Activated CD4-positive, alpha-beta T cell treated with anti-CD3 and anti-CD28 coated beads, Interleukin-2, amount 50 U/mL, for 24 hours (primary cell): ENCODE results near the gene RET.

Source experiments
- DNase-seq, 2 donors: peaks; one replicate each; pipeline ENCODE4 v3.0.0-alpha.2; 2020; ENCODE audit warnings: low read depth in 1 of 2, low spot score in 1 of 2

The RET gene

DNA sequence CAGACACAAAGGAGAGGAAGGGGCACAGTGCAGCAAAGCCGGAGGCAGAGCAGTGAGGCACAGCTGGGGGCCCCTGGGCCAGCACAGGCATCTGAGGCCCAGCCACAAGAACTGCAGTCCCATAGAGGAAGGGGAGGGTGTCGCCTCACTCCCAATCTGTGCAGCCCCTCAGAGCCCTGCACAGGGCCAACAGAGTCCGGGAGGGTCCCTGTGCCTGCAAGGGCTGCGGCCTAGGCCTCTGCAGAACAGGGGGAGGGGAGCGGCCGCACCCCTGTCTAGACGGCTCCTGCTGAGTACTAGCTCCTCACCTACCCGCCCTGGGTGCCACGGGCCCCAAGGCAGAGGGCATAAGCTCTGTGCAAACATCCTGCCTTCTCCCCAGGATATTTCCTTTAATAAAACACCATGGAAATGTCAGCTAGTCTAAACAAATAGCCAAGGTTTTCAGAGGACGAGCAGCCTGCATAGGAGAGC, 32.4 kb upstream of the RET start:
- DNase-seq = no peak

DNA sequence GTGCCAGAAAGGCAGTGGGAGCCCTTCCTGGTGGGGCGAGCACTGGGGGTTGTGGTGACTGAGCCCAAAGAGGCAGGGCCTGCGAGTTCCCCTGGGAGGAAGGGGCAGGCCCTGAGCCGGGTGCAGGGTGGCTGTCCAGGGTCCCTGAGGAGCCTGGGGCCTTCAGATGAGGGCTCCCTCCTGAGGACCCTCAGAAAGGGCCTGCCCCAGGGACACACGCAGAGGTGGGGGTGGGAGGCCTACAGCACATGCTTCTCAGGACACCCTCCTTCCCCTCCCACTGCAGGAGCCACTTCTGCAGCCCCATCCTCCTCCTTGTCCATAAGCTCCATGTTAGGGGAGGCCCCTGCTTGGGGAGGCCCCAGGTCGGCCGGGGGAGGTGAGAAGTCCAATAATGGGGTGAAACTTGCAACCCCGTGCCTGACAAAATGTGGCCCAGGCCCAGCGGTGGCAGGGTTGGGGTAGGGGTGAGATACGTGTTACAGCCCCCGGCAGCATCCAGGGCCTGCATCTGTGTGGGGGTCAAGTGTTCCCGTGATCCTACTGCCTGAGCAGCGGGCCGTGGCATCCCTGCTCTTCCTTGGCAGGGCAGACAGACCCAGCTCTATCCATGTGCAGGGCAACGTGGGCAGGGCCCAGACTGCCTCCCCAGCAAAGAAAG, 31.8 kb upstream of the RET start:
- no peak for DNase-seq

DNA sequence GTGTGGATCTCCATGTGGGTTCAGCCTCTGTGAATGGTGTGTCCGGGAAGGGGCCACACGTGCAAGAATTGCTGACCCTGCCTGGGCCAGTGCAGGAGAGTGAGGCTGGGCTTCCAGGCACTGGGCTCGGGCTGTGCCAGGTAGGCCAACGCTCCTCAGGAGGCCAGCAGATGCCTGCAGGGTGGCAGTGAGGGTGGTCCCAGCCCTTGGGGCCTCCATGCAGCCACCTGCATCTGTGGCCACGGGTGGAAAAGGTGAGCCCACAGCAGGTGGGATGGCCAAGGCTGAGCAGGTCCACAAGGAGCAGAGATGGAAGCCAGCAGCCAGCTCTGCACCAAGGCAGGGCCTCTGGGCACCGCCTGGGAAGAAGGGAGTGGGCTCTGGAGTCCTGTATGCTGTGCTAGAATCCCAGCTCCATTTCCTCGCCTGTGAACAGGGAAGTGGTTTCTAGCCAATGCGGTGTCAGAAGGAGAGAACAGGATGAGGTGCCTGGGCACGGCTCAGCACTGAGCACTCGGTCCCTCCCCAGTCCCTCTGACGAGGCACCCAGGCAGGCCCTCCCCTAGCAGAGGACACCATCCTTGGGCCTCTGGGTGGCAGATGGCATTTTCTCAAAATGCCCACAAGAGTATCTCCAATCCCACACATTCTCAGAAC, 31.1 kb upstream of the RET start:
- DNase-seq = no peak

DNA sequence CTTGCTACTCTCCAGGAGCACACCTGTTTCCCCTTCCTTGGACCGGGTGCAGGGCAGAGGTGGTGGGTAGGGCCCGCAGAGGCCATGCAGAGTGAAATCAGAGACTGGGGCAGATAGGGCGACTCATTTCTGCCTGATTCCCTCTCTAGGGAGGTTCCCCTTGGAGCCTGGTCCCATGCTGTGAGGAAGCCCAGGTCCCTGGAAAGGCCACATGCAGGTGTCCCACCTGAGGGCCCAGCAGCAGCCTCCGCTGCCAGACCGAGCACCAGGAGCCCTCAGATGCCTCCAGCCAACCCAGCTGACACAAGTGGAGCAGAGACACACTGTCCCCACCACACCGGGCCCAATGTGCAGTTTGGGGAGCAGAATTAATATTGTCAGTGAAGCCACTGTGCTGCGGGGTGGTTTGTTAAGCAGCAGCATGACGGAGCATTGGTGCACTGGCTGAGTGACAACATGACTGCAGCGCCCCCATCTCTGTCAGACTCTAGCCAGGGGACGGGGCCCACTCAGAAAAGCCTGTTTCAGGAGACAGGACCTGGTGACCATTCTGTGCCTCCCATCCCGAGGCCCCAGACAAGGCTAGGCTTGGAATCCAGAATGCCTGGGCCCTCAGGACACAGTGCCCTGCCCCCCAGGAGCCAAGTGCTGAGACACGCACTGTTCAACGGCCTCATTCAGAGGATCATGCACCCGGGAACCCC, 30.4 kb upstream of the RET start:
- no peak for DNase-seq

DNA sequence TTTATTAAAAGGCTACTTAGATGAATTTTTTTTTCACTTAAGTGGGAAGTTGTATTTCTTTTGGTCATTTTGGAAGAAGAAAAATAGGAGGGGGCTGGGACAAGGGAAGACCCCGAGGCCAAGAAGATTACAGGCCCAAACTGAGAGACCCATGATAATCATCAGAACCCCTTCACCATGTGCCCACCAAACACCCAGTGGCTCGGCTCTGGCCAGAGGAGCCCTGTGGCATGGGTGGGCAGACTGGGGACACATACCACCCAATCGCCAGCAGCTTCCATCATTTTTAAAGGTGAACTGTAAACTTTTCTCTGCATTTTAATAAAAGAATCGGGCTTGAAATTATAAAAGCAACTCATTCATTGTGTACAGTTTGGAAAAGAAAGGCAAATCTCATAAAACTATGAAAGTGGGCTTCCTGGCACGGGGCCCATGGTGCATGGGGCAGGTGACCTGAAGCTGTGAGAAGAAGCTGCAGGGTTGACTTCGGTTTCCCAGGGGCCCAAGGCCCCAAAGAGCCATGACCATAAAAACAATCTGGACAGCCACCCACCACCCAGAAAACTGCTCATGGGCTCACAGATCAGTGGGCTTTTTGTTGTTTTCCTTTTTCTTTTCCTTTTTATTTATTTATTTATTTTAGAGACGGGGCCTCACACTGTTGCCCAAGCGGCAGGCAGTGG, 29.4 kb upstream of the RET start:
- DNase-seq = no peak

DNA sequence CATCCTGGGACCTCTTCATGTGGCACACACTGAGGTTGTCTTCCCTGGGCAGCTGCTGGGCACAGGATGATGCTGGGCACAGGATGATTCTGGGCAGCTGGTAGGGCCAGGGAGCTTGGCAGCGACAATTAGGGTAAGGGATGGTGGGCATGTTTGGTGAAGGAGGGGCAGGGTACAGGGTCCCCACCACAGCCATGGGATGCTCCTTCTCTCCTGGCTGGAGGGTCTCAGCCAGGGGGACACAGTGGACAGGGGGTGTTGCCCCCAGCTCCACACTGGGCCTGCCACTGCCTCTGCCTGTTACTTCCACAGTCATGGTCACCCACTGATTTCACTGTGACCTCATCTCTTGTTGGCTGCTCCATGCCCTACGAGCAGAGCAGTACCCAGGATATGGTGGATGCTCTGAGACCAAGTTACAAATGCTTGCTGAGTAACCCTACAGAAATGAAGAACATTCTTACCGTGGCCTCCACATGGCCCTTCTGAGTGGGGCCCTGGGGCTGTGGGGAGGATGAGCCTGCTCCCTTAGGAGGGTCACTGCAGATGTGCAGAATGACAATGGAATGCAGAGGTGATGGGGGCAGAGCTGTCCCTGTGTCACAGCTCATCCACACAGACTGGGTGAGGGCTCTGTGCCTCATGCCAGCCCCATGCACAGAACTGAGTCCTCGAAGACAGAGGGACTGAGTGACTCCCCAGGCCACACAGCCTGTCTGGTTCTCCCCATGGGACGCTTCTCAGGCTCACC, 28.4 kb upstream of the RET start:
- no peak for DNase-seq

DNA sequence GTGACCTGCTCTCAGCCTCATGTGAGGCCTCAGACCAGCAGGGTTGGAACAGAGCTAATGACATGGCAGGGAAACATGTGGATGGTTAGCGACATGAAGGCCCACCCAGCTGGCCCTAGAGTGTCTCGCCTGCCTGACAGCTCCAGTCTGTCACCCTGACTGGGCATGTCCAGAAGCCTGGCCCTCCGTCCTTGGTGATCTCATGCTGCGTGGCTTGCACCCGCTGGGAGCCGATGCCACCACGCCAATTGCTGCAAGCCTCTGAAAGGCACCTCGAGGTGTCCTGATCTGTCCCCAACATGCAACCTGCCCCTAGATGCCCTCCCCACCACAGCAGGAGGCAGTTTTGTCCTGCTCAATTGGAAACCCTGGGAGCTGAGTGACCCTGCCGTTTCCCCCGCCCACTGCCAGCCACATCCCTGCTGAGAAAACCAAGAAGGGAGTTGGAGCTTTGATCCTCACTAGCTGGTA, 27.8 kb upstream of the RET start:
- no peak for DNase-seq

DNA sequence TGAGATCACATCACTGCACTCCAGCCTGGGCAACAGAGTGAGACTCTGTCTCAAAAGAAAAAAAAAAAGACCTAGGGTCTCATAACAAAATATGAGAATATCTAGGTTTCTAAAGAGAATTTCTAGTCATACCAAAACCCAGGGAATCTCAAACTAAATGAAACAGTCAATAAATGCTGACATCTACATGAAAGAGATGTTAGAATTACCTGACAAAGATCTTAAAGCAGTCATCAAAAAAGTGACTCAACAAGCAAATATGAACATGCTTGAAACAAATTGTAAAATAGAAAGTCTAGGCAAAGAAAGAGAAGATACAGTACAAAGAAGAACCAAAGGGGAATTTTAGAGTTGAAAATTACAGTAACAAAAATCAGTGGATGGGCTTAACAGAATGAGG, 26.9 kb upstream of the RET start:
- DNase-seq = no peak

DNA sequence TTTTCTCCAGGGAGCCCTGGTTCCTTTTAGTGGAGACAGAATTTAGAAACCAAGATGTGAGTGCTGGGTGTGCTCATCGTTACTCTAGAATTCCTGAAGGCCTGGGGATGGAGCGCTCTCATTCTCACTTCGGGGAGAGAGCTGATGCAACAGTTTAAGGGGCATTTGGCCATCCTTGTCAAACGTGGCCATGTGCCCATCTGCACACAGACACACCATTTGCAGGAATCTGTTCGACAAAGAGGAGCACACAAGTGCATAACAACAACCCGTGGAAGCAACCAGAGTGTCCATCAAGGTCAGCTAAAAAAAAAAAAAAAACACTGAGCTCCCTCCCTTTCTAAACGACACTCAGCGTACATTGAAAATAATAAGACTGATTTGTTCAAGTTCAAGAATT, 23.0 kb upstream of the RET start:
- no peak for DNase-seq

DNA sequence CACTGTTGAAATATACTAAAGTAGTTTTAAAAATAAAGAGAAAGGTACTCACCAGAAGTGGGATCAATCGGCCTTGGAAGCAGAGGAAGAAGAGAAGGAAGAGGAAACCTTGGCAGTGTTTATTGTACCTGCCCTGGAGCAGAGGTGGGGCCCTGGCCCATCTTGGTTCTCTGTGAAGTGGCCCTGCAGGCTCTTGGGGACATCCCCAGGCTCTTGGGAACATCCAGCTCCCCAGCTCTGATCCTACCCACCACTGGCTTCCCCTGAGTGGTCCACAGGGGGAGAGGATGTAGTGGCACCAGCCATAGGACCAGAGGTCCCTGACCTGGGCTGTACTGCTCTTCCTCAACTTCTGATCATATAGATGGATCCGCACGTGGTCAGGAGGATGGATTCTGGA, 22.3 kb upstream of the RET start:
- no peak for DNase-seq

DNA sequence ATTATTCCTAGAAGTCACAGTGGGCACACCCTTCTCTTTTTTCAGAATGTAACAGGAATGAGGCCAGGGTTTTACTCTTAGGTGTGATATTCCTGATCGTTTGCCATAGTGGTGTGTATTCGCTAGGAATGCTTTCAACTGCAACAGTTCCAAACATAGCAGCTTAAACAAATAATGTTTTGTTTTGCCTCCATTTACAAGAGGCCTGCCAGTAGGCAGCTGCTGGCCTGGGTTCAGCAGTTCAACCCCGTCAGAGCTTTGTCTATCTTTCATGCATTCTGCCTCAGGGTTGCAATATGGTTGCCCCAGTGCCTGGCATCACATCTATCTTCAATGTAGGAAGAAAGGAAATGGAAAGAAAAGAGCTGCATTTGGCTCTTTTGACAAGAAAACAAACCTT, 21.7 kb upstream of the RET start:
- no peak for DNase-seq

DNA sequence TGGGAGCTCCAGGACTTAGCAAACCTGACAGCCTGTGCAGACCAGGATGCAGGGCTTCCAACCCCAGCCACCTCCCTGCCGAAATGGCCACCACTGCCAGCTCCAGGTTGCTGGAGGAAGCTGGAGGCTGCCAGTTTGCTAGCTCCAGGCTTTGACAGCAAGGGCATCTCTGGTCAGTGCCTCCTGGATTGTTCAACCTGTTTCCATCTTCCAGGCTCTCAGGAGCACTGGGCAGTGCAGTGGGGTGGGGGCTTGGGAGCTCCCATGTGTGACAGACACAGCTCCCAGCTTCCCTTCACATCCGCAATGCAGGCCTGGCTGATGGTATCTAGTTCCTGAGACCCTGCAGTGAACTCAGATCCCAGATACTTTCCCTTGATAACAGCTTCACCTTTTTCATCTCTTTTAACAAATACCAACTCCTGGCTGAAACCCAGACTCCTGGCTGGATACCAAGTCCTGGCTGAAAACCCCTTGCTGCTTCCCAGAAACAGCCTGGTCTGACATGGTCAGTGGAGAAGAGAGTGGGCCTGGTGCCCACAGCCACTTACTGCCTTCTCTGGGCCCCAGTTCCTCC, 20.8 kb upstream of the RET start:
- no peak for DNase-seq

DNA sequence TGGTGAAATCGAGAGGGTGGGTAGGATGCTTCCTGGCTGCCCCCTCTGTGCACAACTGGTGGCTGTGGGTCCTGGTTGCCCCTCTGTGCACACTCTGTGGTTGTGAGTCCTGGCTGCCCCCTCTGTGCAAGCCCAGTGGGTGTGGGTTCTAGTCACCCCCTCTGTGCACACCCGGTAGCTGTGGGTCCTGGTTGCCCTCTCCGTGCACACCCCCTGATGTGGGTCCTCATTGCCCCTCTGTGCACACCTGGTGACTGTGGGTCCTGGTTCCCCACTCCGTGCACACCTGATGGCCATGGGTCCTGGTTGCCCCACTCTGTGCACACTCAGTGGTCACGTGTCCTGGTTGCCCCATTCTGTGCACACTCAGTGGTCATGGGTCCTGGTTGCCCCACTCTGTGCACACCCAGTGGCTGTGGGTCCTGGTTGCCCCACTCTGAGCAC, 20.3 kb upstream of the RET start:
- DNase-seq = no peak

DNA sequence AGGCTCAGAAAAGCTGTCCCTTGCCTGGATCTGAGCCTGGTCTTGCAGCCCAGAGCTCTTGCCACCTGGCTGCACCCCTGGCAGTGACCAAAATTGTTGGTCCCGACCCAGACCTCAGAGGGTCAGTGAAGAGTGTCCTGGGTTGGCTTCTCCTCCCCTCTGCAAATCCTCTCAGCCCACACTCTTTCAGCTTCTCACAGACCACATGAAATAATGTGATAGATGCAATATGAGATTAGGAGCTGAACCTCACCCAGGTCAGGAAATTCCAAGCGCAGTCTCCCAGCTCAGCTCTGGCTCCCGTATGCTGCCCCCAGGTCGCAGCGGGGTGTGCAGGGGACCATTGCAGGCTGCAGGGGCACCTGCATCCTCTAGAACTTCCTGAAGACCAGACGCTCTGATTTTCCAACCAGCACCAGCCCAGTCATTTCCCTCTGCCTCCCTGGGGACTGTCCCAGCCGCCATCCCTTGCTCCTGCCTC, 19.6 kb upstream of the RET start:
- DNase-seq = no peak

DNA sequence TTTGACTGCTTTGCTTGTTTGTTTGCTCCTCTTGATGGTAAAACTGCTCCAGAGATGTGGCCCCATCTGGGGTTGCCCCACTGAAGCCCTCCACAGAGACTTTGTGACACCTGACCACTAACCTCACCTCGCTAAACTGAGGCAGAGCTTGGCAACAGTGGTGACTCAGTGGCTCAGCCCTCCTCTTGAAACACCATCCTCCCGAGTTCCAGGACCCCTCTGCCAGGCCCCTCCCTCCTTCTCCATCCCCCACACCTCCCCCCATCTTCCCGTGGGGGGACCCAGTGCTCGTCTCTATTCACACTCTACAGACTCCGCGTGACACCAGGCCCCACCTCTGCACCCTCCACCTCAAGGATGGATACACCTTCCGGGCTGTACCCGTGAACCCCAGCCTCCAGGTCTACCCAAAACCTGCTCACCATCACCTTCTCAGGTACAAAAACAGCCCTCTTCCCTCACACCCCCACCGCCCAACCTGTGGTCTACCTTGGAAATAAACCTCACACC, 19.0 kb upstream of the RET start:
- DNase-seq = no peak

DNA sequence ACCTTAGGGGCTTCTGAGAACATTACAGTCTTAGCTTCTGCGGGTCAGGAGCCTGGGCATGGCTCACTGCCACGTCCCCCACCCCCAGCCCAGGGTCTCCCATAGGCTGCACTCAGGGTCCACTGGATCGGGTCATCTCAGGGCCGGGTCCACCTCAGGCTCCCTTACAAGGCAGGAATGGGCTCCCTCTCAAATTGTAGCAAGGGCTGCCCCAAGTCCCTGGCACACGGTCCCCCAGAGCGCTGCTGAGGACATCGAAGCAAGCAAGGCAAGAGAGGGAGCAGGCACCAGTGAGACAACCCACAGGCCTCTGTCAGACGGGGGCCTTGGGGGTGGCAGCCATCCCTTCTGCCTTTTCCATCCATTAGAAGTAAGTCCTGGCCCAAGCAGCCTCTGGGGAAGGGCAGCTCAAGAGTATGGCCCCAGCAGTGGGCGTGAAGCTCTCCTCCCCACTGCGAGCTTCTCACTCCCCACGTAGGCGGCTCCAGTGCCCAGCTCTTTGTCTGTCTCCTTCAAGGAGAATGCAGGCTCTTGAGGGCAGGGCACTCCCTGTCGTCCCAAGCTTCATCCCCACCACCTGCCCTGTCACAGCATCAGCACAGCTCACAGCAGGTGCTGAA, 18.0 kb upstream of the RET start:
- DNase-seq = no peak

DNA sequence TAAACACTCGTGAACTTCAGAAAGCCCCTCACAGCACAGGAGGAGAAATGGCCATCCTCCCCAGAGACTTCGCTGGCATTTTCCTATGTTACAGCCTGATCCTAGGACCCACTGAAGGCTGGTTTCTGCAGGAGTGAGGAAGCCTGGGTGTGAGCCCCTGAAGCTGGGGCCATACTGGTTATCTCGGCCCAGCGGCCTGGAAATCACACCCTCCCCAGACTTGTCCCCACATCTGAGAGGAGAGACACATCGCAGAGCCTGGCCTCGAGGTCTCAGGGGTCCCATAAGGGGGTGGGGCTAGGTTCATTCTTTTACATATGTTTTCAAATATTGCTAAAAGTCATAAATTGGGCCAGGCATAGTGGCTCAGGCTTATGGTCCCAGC, 17.5 kb upstream of the RET start:
- no peak for DNase-seq

DNA sequence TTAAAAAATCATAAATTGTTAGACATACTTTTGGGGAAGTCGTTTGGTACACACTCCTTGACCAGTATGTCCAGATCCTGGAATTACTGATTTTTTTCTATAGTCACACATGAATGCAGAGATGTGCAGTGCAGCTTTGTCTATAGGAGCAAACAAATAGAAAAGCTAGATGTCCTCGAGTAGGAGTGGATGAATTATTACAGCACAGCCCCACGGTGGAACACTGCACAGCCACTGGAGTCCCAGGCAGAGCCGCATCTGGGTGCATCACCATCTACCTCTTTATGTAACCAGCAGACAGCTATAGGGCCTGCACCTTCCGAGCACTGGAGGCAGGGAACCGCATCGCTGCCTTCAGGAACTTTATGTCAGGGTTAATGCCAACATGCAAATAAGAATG, 17.0 kb upstream of the RET start:
- no peak for DNase-seq

DNA sequence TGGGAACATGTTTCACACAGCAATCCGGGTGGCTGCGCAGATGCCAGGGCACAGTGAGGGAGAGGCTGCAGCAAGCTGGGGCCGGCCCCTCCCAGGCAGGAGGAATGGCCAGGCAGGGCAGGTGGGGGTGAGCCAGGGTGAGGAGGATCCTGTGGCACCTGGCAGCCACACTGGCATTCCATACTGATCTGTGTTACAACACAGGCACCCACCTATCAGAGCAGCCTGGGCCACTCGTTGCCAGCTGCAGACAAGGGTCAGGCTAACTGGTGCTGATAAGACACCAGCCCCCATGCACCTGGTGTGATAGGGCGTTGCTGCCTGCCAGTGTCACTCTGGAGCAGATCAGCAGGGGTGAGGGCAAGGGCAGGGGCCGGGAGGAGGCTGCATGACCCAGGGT, 16.6 kb upstream of the RET start:
- no peak for DNase-seq

DNA sequence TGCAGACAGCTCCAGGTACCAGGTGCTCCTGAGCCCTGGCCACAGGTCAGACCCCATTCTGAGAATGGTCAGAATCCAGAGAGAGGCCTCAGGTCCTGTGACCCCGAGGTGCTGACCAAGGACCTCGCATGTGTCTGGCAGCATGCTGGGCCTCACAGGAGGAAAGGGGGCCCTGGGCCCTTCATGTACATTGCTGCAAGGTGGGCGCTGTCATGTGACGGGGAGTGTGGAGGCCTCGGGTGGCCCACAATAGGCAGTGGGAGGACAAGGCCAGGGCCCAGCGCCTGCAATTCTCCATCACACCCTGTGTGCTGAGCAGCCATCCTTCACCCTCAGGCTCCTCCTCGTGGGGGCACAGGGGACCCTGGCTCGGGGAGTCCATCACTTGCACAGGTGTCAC, 15.5 kb upstream of the RET start:
- no peak for DNase-seq
